Psoas muscle (tissue), 8 donors: ENCODE results near the gene ZNF620. TPM values are rescaled to one million over a fixed set of nuclear protein-coding genes. Genes with fewer than 3 reads are reported as not detected.

Source experiments
- ATAC-seq, 4 donors: fragments of 200-7000 bp; cut with Tn5 transposase; one replicate each; pipeline ENCODE4 v1.9.1; 2020; ENCODE audit warnings: moderate library complexity in 3 of 4, mild to moderate bottlenecking in 2 of 4
- DNase-seq, 2 donors: peaks; one replicate each; pipeline ENCODE4 v3.0.0-alpha.2; 2020
- H3K27ac ChIP-seq: fragments of 200-600 bp; one replicate; pipeline ENCODE4 v1.8.0; 2022
- H3K27me3 ChIP-seq, 3 donors: fragments of 200-600 bp in 1 of 3; one replicate each; pipeline versions ENCODE4 v1.6.1 to v1.8.0; 2013 to 2022; ENCODE audit warnings: low read length in 2 of 3, mild to moderate bottlenecking in 2 of 3, moderate library complexity in 1 of 3; ENCODE audit not compliant: insufficient read depth in 3 of 3
- H3K36me3 ChIP-seq, 2 donors: fragments of 200-600 bp in 1 of 2; one replicate each; pipeline versions ENCODE4 v1.6.1 to v1.8.0; 2013 to 2022; ENCODE audit warnings: low read depth in 1 of 2, mild to moderate bottlenecking in 1 of 2, moderate library complexity in 1 of 2; ENCODE audit not compliant: insufficient read depth in 1 of 2
- H3K4me1 ChIP-seq: fragments of 200-600 bp; one replicate; pipeline ENCODE4 v1.8.0; 2022
- H3K4me3 ChIP-seq: fragments of 200-600 bp; one replicate; pipeline ENCODE4 v1.8.0; 2022; ENCODE audit warnings: mild to moderate bottlenecking
- H3K9me3 ChIP-seq: fragments of 200-600 bp; one replicate; pipeline ENCODE4 v1.8.0; 2022
- CTCF ChIP-seq: fragments of 200-600 bp; IDR thresholded peaks from one replicate; pipeline ENCODE4 v1.8.0; 2022; ENCODE audit warnings: antibody characterized with exemption
- WGBS, 3 donors: extraction: QIAGEN DNeasy Blood & Tissue Kit; methylation state at CpG; one replicate each; pipeline versions ENCODE4 v1.1.6 to v1.1.7; 2013; 5-methylcytosine and 5-hydroxymethylcytosine counted together
- intact Hi-C, 2 donors: fragments of 100-400 bp; cut with DNase I; formaldehyde crosslinking; loops; one replicate each; pipeline versions ENCODE4 v1.11.0 to v1.14.2; 2022
- polyA plus RNA-seq, 3 donors: library from polyadenylated mRNA; stranded (reverse); fragments of 200-250 nt; gene quantifications; one replicate each; pipeline ENCODE4 v1.2.3, GENCODE V29; 2013
- total RNA-seq, 4 donors: library from RNA; stranded (reverse); fragmentation: NEBNext Ultra II Directional in 2 of 4; extraction: Animal tissue kit (Norgen Biotek cat#: 25700) in 2 of 4; gene quantifications; one replicate each; pipeline versions ENCODE4 v1.2.1 to v1.2.4, GENCODE V29; 2021 to 2023
- donor health status: healthy with polysubstance abuse.
- donor health status: DM: no; HTN: no; CAD: no; lungs with moderate emphysema.
- donor health status: Bipolar disorder and iron deficiency.
- donor health status: healthy.
- donor health status: DM: yes; HTN: yes; CAD: no.
- donor health status: DM: no; HTN: no; CAD: no.
- donor health status: DM: no; HTN: no; CAD: no.
- donor health status: DM: yes; HTN: yes; CAD: no.

Gene ZNF620
- total and polyA plus RNA-seq, 7 donors = 1.1 to 2.6 (median 2.0) TPM

DNA sequence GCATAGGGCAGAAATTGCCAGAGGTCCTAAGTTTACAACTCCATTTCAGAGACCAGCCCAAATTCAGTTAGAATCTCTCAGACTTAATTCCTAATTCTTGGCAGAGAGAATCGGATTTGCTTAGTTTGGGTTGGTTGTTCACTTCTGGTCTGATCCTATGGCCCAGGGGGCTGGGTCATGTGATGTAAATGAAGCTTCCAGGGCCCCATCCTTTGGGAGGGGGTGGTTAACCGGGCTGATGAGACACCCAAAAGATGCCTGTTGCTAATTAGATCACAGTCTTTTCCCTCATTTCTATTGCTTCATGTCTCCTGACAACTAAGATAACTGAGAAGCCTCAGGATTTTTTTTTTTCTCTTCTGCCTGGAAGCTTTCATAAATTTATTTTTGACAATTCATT, 11.1 kb upstream of the ZNF620 start:
- no peak for TF ChIP-seq CTCF
- 29 to 45% (median 31%) methylated on average over 2 of the region's 2 CpGs for WGBS, 3 donors
- intact Hi-C loops = no loop called here

DNA sequence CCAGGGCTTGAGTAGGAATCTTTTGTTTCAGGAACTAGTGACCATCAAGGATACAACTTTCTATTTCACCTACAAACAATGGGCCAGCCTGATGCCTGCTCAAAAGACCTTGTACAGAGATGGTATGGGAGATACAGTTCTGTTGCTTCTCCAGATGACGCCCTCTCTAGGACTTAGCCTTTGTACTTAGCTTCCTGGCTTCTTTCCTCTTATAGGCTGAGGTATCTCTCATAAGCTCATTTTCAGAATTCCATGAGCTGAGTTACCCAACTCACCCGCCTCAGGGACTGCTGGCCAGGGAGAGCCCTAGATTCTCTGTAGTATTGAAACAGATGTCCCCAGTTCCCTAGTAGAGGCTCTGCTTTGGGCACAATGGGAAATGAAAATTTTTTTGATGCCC, 8.6 kb upstream of the ZNF620 start:
- WGBS, 3 donors = 83 to 88% (median 84%) methylated on average over 2 of the region's 2 CpGs
- H3K27me3 ChIP-seq = no peaks in the 10 kb centered on the region
- no peaks in the 10 kb centered on the region for H3K9me3 ChIP-seq
- no peak overlapping the region for H3K4me3 ChIP-seq
- no peaks in the 10 kb centered on the region for H3K36me3 ChIP-seq
- H3K4me1 ChIP-seq = no peaks in the 10 kb centered on the region
- DNase-seq (no peak), ATAC-seq (no peak)
- intact Hi-C loops = no loop called here
- H3K27ac ChIP-seq = no peak overlapping the region
- no peak for TF ChIP-seq CTCF

More for the DNA sequence above, 11.1 kb upstream of the ZNF620 start:
- no peaks in the 10 kb centered on the region for H3K36me3 ChIP-seq
- H3K4me3 ChIP-seq = no peak overlapping the region
- H3K27ac ChIP-seq = no peak overlapping the region
- H3K4me1 ChIP-seq = no peaks in the 10 kb centered on the region
- no peak for ATAC-seq
- no peak for DNase-seq
- H3K27me3 ChIP-seq = no peaks in the 10 kb centered on the region
- no peaks in the 10 kb centered on the region for H3K9me3 ChIP-seq

DNA sequence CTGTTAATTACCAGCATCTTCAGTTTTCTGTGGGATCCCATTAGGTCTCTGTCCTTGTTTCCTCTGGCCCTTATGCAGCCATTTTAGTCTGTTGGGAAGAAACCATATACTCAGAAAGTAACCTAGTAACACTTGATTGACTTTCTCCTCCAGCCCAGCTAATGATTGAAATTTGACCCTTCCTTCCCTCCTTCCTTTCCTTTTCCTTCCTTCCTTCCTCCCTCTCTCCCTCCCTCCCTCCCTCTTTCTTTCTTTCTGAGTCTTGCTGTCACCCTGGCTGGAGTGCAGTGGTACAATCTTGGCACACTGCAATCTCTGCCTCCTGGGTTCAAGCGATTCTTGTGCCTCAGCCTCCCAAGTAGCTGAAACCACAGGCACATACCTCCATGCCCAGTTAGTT, 5.9 kb upstream of the ZNF620 start:
- DNase-seq (no peak), ATAC-seq (no peak)
- 90 to 97% (median 95%) methylated on average over 1 of the region's 1 CpG for whole genome bisulfite sequencing, 3 donors
- Histone ChIP-seq H3K27me3 (no peaks in the 10 kb centered on the region), H3K4me3 (no peak overlapping the region), H3K36me3 (no peaks in the 10 kb centered on the region), H3K9me3 (no peaks in the 10 kb centered on the region), H3K27ac (no peak overlapping the region), H3K4me1 (peaks cover 4% of the 10 kb centered on the region)
- no peak for TF ChIP-seq CTCF
- intact Hi-C loops = no loop called here

DNA sequence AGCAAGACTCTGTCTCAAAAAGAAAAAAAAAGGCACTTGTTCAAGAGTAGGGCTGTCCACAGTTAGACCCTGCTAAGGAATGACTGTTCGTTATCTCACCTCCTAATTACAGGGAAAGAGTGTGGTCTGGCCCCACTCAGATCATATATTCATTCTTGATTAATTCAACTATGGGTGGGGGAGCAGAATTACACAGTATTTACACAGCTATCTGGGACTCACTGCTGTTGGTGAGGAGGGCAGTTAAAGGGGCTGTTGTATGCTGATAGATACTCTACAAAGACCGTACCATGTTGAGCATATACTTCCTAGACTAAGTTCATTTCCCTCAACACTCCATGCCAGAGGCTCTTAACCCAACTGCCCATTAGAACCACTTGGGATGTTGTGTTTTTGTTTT, 3.8 kb upstream of the ZNF620 start:
- intact Hi-C loops = no loop called here
- WGBS, 3 donors = 91 to 93% (median 93%) methylated on average over 2 of the region's 2 CpGs
- no peak for TF ChIP-seq CTCF

More for the DNA sequence above, 3.8 kb upstream of the ZNF620 start:
- Histone ChIP-seq H3K4me3 (no peak overlapping the region), H3K4me1 (peaks cover 16% of the 10 kb centered on the region), H3K27ac (no peak overlapping the region), H3K27me3 (no peaks in the 10 kb centered on the region), H3K9me3 (no peaks in the 10 kb centered on the region), H3K36me3 (no peaks in the 10 kb centered on the region)
- no peak for DNase-seq
- no peak for ATAC-seq
